Measurements from ENCODE around the gene DAPP1. TPM values are rescaled to one million over a fixed set of nuclear protein-coding genes. Genes with fewer than 3 reads are reported as not detected.

Gene DAPP1
- total and polyA plus RNA-seq, 2 of the 4 experiments (the other 2 are of a cell fraction), result not detected

DNA sequence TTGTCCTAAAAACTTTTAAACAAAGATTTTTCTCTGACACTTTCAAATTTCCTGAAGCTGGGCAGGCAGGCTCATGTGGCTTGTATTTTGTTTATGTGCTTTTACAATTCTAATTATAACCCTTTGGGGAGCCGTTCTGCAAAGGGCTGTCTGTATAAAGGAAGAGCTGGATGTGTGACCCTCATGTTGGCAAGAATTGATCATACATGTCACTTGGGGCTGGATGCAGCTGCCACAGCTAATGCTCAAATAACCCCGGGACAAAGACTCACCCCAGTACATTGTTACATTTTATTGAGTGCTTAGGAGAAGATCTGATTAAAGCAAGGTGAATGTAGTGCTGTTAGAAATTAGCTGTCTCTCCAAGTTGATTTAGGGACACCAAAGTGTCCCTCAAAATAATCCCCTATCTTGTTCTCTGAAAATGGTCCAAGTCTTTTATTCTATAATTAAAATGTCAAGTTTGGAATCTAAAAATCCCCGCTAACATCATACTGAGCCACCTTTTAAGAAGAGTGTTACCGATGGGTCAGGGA lies 13.0 kb upstream of the DAPP1 start:
- POLR2A ChIA-PET (ENCODE audit: unreplicated experiment), result no interaction called here
- no CpG with 5 or more reads among the region's 4 CpGs for WGBS, 2 experiments (ENCODE audit: extremely low coverage in 2 of 2, insufficient read length in 1 of 2)
- Histone ChIP-seq H3K4me2 (ENCODE audit: low read depth, low read length) (no peak overlapping the region), H3K27ac (ENCODE audit: insufficient read depth, low read length) (no peak overlapping the region), H3K4ac (ENCODE audit: low read depth, low read length) (no peak overlapping the region), H3K9me1 (ENCODE audit: insufficient read depth, low read length) (no peaks in the 10 kb centered on the region), H2BK20ac (ENCODE audit: low read depth, low read length) (no peak overlapping the region), H2AK9ac (replicated peaks; ENCODE audit: low read depth, low read length, poor library complexity) (no peak overlapping the region), H3K27me3 (ENCODE audit: control insufficient read depth, insufficient read depth, low read length) (peaks cover 7% of the 10 kb centered on the region; the same call in 1 of the 2 replicates), H4K5ac (ENCODE audit: low read depth, low read length) (no peak overlapping the region), H4K91ac (ENCODE audit: insufficient read depth, low read depth, low read length) (no peak overlapping the region), H3K4me3 (ENCODE audit: insufficient read depth, low read depth, low read length) (no peak overlapping the region), H2BK5ac (ENCODE audit: low read depth, low read length, poor library complexity, severe bottlenecking) (no peak overlapping the region), H2BK15ac (ENCODE audit: low read depth, low read length) (no peak overlapping the region), H3K18ac (ENCODE audit: low read depth, low read length) (no peak overlapping the region), H2AFZ (replicated peaks; ENCODE audit: low read length, poor library complexity) (no peak overlapping the region), H2AK5ac (ENCODE audit: low read depth, low read length) (no peak overlapping the region), H3K79me1 (ENCODE audit: low read depth in 1 of 2, low read length in 2 of 2) (no peaks in the 10 kb centered on the region), H3K14ac (replicated peaks; ENCODE audit: low read depth, low read length) (no peak overlapping the region), H3K36me3 (ENCODE audit: control insufficient read depth, insufficient read depth, low read length) (no peaks in the 10 kb centered on the region), H3K56ac (ENCODE audit: extremely low read depth, insufficient read depth, low read length) (no peak overlapping the region), H4K20me1 (ENCODE audit: insufficient read depth, low read length) (no peaks in the 10 kb centered on the region), H4K8ac (ENCODE audit: low read depth in 2 of 2, low read length in 2 of 2) (no peak overlapping the region), H3K23ac (ENCODE audit: low read depth, low read length) (no peak overlapping the region), H3K4me1 (ENCODE audit: control insufficient read depth, insufficient read depth, low read length) (no peaks in the 10 kb centered on the region), H3K9me3 (ENCODE audit: control insufficient read depth, insufficient read depth, low read length) (no peaks in the 10 kb centered on the region), H2BK120ac (ENCODE audit: low read depth, low read length) (no peak overlapping the region), H3K9ac (ENCODE audit: low read depth, low read length) (no peak overlapping the region)
- dilution Hi-C loops (cut with HindIII; ENCODE audit: low sequenced_read_pairs, unreplicated experiment) (no loop called here), intact Hi-C loops (cut with micrococcal nuclease) (no loop called here), in situ Hi-C loops (cut with MboI; ENCODE audit: low sequenced_read_pairs) (loop anchor here (10.0 kb wide), 1 partner anchor 239 kb away; the partner anchor contains the start of gene TRMT10A)
- CTCF ChIA-PET, result interaction anchor here (0.6 to 1.1 kb wide), 2 partner anchors 8 to 195 kb away, joined by 4 read pairs; no protein-coding TSS in a partner anchor
- no peak for DNase-seq
- BruUV-seq (replicated peaks), result no TSS peak
- TF ChIP-seq CHD1 (IDR thresholded peaks at IDR 0.05; ENCODE audit: low read depth, low read length), result no peak
- no peak for TF ChIP-seq USF2 (IDR thresholded peaks at IDR 0.05; ENCODE audit: low read depth, low read length)
- no peak for TF ChIP-seq MAFK (IDR thresholded peaks at IDR 0.05; ENCODE audit: low read depth, low read length)
- no peak for TF ChIP-seq BHLHE40 (IDR thresholded peaks at IDR 0.05; ENCODE audit: low read depth, low read length)
- TF ChIP-seq MAZ (IDR thresholded peaks at IDR 0.05; ENCODE audit: borderline replicate concordance, low read depth, low read length), result no peak
- no peak for TF ChIP-seq RFX5 (IDR thresholded peaks at IDR 0.05; ENCODE audit: low read depth, low read length)
- TF ChIP-seq, protein P1, sequence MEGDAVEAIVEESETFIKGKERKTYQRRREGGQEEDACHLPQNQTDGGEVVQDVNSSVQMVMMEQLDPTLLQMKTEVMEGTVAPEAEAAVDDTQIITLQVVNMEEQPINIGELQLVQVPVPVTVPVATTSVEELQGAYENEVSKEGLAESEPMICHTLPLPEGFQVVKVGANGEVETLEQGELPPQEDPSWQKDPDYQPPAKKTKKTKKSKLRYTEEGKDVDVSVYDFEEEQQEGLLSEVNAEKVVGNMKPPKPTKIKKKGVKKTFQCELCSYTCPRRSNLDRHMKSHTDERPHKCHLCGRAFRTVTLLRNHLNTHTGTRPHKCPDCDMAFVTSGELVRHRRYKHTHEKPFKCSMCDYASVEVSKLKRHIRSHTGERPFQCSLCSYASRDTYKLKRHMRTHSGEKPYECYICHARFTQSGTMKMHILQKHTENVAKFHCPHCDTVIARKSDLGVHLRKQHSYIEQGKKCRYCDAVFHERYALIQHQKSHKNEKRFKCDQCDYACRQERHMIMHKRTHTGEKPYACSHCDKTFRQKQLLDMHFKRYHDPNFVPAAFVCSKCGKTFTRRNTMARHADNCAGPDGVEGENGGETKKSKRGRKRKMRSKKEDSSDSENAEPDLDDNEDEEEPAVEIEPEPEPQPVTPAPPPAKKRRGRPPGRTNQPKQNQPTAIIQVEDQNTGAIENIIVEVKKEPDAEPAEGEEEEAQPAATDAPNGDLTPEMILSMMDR (conservative IDR thresholded peaks at IDR 0.05; ENCODE audit: low read depth, low read length), result no peak
- TF ChIP-seq POLR2A (IDR thresholded peaks at IDR 0.05; ENCODE audit: low read depth, low read length), result no peak
- TF ChIP-seq NFE2L2 (IDR thresholded peaks at IDR 0.05; ENCODE audit: low read depth, low read length), result no peak
- TF ChIP-seq MXI1 (IDR thresholded peaks at IDR 0.05; ENCODE audit: borderline replicate concordance, low read depth, low read length), result no peak
- TF ChIP-seq RCOR1 (IDR thresholded peaks at IDR 0.05; ENCODE audit: insufficient replicate concordance, low read length), result no peak
- TF ChIP-seq RAD21 (IDR thresholded peaks at IDR 0.05; ENCODE audit: low read length), result no peak
- no peak for TF ChIP-seq CEBPB (IDR thresholded peaks at IDR 0.05; ENCODE audit: low read depth, low read length)
- TF ChIP-seq SMC3 (IDR thresholded peaks at IDR 0.05; ENCODE audit: low read depth, low read length), result no peak
- TF ChIP-seq FOS (IDR thresholded peaks at IDR 0.05; ENCODE audit: low read depth, low read length), result no peak
- ATAC-seq (ENCODE audit: low read depth), result no peak
